Non-pigmented ciliary epithelial cell (primary cell): ENCODE results near the gene MYO7B.

ENCODE experiments used
- DNase-seq: peaks from one replicate; pipeline ENCODE4 v3.0.0-alpha.2; 2010; ENCODE audit warnings: low read depth

Gene MYO7B

GRCh38 chr2:127535422-127535901, at the start of gene MYO7B:
TSS of gene MYO7B (plus strand) at chr2:127535683. CDS start at chr2:127559723, 24,040 bp downstream.
- no peak for DNase-seq

GRCh38 chr2:127485694-127486071, 49.8 kb upstream of the MYO7B start:
- DNase-seq, result no peak

- no peak for DNase-seq
These were observed 49.0 kb upstream of the MYO7B start for GRCh38 chr2:127486247-127487058.

GRCh38 chr2:127490283-127490682, 45.2 kb upstream of the MYO7B start:
- DNase-seq, result no peak

- no peak for DNase-seq
These were observed 37.1 kb upstream of the MYO7B start for GRCh38 chr2:127498386-127498785.

- DNase-seq, result no peak
These were observed 32.0 kb upstream of the MYO7B start for GRCh38 chr2:127503491-127503890.

GRCh38 chr2:127504552-127505430, 30.7 kb upstream of the MYO7B start:
- no peak for DNase-seq

GRCh38 chr2:127506510-127506909, 29.0 kb upstream of the MYO7B start:
- no peak for DNase-seq

- no peak for DNase-seq
These were observed 27.4 kb upstream of the MYO7B start for GRCh38 chr2:127508023-127508630.

GRCh38 chr2:127508631-127509034, 26.9 kb upstream of the MYO7B start:
- DNase-seq, result peak; percentile 83

- no peak for DNase-seq
These were observed 25.4 kb upstream of the MYO7B start for GRCh38 chr2:127510073-127510472.

- no peak for DNase-seq
These were observed 24.3 kb upstream of the MYO7B start for GRCh38 chr2:127511090-127511695.

GRCh38 chr2:127511917-127512316, 23.6 kb upstream of the MYO7B start:
- DNase-seq, result no peak

- DNase-seq, result no peak
These were observed 23.1 kb upstream of the MYO7B start for GRCh38 chr2:127512362-127512761.

- no peak for DNase-seq
These were observed 21.4 kb upstream of the MYO7B start for GRCh38 chr2:127514076-127514475.

- no peak for DNase-seq
These were observed 21.0 kb upstream of the MYO7B start for GRCh38 chr2:127514485-127514884.

- no peak for DNase-seq
These were observed 20.0 kb upstream of the MYO7B start for GRCh38 chr2:127515383-127515915.

- no peak for DNase-seq
These were observed 19.3 kb upstream of the MYO7B start for GRCh38 chr2:127516041-127516762.

GRCh38 chr2:127517465-127517864, 18.0 kb upstream of the MYO7B start:
- no peak for DNase-seq

- DNase-seq, result no peak
These were observed 15.1 kb upstream of the MYO7B start for GRCh38 chr2:127520424-127520823.

- no peak for DNase-seq
These were observed 12.1 kb upstream of the MYO7B start for GRCh38 chr2:127523269-127523939.
